Fibroblast of skin of abdomen (primary cell): ENCODE measurements around the gene TRIM31.

Source experiments
- DNase-seq: peaks from one replicate; pipeline ENCODE4 v3.0.0-alpha.2; 2013

TRIM31 gene

DNA sequence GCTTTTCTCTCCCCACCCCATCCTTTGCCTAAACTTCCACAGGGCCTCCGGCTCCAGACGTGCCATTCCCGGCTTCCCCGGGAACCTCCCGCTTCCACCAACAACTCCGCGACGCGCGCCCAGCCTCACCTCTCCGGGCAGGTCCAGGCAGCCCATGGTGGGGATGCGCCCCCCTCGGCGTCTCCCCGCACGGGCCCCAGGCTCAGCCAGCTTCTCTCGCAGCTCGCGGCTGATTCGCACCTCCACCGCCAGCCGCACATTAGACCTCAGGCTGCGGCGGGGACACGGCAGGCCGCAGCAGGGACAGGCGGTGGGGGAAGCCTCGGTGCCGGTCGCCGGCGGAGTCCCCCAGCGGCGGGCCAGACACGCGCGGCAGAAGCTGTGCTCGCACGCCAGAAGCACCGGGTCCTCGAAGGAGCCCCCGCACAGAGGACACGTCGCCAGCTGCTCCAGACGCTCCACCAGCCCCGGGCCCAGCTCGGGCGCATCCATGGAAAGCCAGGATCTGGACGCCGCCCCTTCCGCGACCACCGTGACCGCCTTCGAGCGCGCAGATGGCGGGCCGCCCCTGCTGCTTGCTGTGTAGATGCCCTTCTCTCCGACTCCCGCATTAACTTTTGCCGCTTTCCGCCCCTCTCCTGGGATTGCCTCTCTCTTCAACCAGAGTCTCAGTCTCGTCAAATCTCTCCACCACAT is 37.6 kb downstream of the TRIM31 start, which contains the start of gene RNF39:
TSS of gene RNF39 (minus strand) at position 676 of the 696 bp plus-strand sequence. CDS start at position 492, 184 bp downstream.
- DNase-seq = no peak

DNA sequence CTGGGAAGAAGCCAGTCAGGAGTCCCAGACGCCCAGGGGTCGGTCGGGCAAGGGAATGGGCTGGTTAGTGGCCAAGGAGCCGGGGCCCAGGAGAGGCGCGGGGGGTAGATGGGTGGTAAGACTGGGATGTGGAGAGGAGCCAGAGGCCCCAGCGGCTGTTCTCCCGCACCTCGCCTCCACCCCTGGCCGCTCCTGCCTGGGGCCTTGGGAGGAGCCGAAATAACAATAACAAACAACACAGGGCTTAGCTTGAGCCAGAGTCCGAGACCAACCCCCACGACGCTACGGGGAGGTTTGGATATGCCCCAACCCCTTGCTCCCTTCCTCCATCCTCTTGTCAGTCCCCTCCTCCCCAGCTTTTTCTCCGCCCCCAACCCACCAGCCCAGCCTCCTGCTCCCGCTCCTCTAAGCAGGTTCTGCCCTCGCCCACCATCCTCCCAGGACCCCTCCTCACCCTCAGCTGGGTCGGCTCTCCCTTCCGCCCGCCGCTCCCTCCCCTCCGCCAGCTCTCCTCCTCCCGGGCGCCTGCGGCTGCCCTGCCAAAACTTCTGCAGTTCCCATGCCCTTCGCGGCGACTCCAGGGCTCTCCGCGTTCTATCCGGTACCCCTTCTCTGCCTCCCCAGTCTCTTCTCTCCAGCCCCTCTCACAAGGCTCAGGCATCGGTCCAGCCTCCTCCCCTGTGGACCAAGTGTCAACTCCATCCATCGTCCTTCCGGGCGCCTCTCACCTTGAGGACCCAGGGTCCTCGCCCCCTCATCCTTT is 38.4 kb downstream of the TRIM31 start:
- no peak for DNase-seq

GRCh38 chr6:30073489-30074235 is 39.2 kb downstream of the TRIM31 start:
- no peak for DNase-seq

GRCh38 chr6:30071858-30072257 is 41.0 kb downstream of the TRIM31 start:
- no peak for DNase-seq

DNA sequence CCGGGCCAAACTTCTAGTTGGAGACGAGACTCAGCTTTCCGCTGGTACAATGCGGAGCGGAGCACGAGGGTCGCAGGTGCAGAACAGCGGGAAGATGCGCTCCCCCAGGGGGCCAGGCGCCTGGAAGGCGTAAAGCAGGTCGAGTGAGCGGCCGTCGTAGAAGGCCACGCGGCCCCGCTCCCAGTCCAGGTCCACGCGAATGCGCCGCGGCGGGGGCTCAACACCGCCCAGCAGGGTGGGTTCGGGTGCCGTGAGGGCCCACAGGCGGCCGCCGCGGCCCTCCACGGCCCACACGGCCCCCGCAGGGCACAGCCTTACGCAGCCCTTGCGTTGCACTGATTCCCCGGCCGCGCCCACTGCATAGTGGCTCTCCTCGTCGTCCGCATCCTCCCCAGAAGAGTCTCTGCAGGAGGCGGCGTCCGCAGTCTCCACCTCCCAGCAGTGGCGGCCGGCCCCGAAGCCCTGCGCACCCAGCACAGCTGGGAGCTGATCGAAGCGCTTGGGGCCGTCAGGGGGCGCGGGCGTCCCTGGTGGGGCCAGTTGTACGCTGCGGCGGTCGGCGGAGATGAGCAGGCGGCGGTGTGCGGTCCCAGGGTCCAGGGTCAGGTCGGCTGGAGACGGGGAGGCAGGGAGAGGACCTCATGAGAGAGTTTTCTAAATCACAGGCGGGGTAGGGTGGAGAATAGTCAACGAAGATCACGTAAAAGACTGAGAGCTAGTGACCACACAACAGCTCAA is 41.6 kb downstream of the TRIM31 start:
- DNase-seq = peak; percentile 32

DNA sequence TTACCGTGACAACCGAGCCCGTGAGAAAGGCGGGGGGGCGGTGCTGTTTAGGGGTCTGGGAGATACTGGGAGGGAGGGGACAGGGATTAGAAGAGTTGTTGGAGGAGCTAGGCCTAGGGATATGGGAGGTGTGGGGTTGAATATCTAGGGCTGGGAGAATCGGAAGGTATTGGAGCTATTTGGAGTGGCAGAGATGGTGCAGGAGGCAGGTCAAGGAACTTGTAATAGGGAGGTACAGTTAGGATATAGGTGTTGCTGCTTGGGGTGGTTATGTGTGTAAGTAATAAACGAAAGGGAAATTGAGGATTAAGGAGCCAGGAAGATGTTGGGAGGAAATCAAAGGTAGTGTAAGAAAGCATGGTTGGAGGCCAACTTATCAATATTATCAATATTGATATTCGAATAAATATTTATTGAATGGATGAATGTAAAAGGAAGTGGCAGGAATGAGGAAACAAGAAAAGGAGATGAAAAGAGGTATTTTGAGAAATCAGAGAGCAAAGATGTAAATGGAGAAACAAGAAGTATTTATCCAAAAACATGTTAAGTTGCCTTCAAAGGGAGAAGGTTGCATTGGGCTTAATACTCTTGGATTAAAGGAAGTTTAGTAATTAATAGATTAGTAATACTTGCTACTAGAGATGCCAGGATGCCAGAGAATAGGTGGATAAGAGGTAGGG is 45.3 kb downstream of the TRIM31 start:
- no peak for DNase-seq

- DNase-seq = peak; percentile 99
These were observed 46.1 kb downstream of the TRIM31 start, which contains the start of gene PPP1R11 for GRCh38 chr6:30066577-30067459. PPP1R11 (plus strand) TSS chr6:30067198; CDS start chr6:30067411, 213 bp downstream.

GRCh38 chr6:30066082-30066481 is 46.8 kb downstream of the TRIM31 start:
- no peak for DNase-seq

- DNase-seq = no peak
These were observed 49.6 kb downstream of the TRIM31 start for GRCh38 chr6:30063315-30063714.

DNA sequence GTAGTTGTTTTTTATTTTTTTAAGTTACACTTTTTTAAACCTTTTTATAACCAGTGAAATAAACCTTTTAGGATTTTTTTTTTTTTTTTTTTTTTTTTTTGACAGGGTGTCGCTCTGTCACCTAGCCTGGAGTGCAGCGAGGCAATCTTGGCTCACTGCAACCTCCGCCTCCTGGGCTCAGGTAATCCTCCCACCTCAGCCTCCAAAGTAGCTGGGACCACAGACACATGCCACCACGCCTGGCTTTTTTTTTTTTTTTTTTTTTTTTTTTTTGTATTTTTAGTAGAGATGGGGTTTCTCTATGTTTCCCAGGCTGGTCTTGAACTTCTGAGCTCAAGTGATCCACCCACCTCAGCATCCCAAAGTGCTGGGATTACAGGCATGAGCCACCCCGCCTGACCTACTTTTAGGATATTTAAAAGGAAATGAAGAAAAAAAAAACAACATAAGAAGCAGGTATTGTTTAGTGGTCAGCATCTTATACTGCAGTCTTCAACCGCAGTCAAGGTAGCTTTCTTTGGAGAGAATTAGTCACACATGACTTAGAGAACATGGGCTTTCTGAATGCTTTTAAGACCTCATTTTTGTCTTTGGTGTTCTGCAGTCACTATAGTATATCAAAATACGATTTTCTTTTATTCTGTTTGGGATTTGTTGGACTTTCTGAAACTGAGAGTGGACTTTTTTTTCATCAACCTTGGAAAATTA is 50.3 kb downstream of the TRIM31 start:
- no peak for DNase-seq

DNA sequence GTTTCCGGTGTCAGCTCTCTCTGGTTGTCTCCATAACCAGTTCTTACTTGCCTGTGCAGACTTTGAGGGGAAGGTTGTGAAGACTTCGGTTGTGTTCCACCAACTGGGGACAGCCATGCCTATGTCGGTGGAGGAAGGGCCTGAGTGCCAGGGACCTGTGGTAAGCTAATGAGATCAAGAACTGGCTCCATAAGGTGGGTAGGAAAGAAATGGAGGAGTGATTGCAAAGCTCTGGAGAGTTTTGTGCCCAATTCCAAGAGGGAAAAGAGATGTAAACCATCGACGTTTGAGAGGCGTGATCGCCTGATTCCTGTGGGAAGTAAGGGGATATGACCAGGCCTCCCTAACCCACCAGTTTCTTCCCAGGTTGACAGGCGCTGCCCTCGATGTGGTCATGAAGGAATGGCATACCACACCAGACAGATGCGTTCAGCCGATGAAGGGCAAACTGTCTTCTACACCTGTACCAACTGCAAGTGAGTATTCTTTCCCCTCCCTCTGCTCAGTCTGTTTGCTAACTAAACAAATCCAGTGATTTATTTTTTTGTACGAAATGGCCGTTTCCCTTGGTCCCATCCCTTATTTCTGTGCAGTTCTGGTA is 50.9 kb downstream of the TRIM31 start:
- no peak for DNase-seq

- DNase-seq = peak; percentile 97
These were observed 51.6 kb downstream of the TRIM31 start, which contains the start of gene POLR1H for GRCh38 chr6:30061092-30061857. POLR1H (plus strand) TSS chr6:30061265; CDS start chr6:30061525, 260 bp downstream.

DNA sequence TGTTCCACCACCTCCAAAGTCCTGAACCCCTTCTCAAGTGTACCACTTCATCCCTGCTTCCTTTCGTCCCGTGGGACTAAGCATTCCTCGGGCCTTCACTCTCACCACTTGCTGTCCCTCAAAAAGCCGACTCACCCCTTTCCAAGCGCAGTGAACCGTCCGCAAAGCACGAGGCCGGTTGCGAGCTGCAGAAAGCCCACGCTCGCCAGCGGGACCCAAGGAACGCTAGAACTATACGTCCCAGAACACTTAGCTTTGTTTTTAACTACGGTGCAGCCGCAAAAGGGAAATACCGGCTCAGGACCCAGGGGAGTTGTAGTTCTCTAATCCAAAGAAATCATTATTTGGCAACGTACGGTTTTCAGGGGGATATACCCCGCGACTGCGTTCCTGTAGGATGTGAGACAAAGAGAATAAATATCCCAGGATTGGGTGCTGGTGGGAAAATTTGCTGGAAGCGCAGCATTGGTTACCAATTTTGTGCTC is 52.2 kb downstream of the TRIM31 start:
- peak; percentile 22 for DNase-seq

DNA sequence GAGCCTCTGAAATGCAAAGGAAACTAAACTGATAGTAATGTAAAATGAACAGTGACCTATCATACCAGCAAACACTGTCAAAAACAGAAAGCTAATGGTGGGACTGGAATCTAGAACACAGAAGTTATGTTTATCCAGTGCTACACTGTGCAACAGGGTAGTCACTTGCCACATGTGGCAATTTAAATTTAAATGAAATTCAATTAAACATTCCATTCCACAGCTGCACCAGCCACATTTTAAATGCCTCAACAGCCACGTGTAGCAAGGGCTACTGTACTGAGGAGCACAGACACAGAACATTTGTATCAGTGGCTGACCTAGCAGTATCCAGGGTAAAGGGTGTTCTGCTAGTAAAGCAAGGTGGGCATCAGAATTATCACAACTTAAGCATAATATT is 57.4 kb downstream of the TRIM31 start:
- DNase-seq = no peak

- no peak for DNase-seq
These were observed 59.2 kb downstream of the TRIM31 start for GRCh38 chr6:30053682-30054081.
